Middle frontal gyrus (tissue), 1 donor: ENCODE measurements around the gene KCNMB2.

Experiments
- DNase-seq: peaks from one replicate; pipeline ENCODE4 v3.0.0-alpha.2; 2015; ENCODE audit warnings: low spot score; ENCODE audit errors: extremely low spot score

Gene KCNMB2

GRCh38 chr3:178807694-178808093 lies 271.5 kb downstream of the KCNMB2 start:
- no peak for DNase-seq

GRCh38 chr3:178808748-178809147 lies 272.5 kb downstream of the KCNMB2 start:
- no peak for DNase-seq

GRCh38 chr3:178810181-178810580 lies 273.9 kb downstream of the KCNMB2 start:
- DNase-seq = no peak

GRCh38 chr3:178822722-178823121 lies 286.5 kb downstream of the KCNMB2 start:
- no peak for DNase-seq

- DNase-seq = no peak
Measured at GRCh38 chr3:178823150-178823549, 286.9 kb downstream of the KCNMB2 start.

- no peak for DNase-seq
Measured at GRCh38 chr3:178823591-178824246, 287.5 kb downstream of the KCNMB2 start.

- DNase-seq = no peak
Measured at GRCh38 chr3:178826435-178827123, 290.3 kb downstream of the KCNMB2 start.

- DNase-seq = no peak
Measured at GRCh38 chr3:178827285-178827856, 291.1 kb downstream of the KCNMB2 start.

- no peak for DNase-seq
Measured at GRCh38 chr3:178833695-178834094, 297.5 kb downstream of the KCNMB2 start.

- no peak for DNase-seq
Measured at GRCh38 chr3:178835033-178835432, 298.8 kb downstream of the KCNMB2 start.

GRCh38 chr3:178837512-178837911 lies 301.3 kb downstream of the KCNMB2 start:
- DNase-seq = no peak

- DNase-seq = no peak
Measured at GRCh38 chr3:178840586-178840985, 304.4 kb downstream of the KCNMB2 start.

GRCh38 chr3:178841011-178841410 lies 304.8 kb downstream of the KCNMB2 start:
- DNase-seq = no peak

- no peak for DNase-seq
Measured at GRCh38 chr3:178844916-178845315, 308.7 kb downstream of the KCNMB2 start.

- DNase-seq = no peak
Measured at GRCh38 chr3:178845420-178846118, 309.3 kb downstream of the KCNMB2 start.

GRCh38 chr3:178847190-178847589 lies 311.0 kb downstream of the KCNMB2 start:
- no peak for DNase-seq

- no peak for DNase-seq
Measured at GRCh38 chr3:178849199-178849910, 313.1 kb downstream of the KCNMB2 start.

GRCh38 chr3:178850450-178851190 lies 314.4 kb downstream of the KCNMB2 start:
- no peak for DNase-seq

- no peak for DNase-seq
Measured at GRCh38 chr3:178851564-178851963, 315.3 kb downstream of the KCNMB2 start.

- DNase-seq = no peak
Measured at GRCh38 chr3:178856804-178857203, 320.6 kb downstream of the KCNMB2 start.

GRCh38 chr3:178859386-178859785 lies 323.1 kb downstream of the KCNMB2 start:
- no peak for DNase-seq
